Effector CD8-positive, alpha-beta T cell (primary cell): ENCODE results near the gene RBM12.

Experiments
- DNase-seq: peaks from one replicate; lab custom pipeline; 2025; lab: John Stamatoyannopoulos, UW

Gene RBM12

DNA sequence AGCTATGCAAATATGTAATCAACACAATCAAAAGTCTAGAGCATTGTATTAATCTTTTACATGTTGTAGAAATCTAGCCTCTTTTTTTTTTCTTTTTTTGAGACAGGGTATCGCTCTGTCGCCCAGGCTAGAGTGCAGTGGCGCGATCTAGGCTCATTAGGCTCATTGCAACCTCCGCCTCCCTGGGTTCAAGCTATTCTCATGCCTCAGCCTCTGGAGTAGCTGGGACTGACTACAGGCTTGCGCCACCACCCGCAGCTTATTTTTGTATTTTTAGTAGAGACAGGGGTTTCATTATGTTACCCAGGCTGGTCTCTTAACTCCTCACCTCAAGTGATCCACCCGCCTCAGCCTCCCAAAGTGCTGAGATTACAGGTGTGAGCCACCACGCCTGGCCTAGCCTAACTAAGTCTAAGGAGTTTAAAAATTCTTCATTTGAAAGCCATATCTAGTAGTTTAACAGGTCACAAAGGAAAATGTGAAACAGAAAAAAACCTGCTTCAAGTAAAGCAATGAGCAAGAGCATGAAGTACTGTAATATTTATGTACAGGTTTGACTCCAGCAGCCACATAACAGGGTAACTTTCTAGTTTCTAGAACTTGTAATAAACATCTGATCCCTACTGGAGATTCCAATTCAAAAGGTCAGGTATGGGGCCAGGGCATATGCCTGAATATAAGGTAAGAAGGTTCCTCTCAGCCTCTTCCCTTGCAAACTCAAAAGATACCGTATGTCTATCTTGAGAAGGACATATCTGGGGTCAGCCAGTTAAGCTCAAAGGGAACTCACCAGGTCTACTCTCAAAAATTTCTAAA, 4.4 kb downstream of the RBM12 start:
- no peak for DNase-seq

DNA sequence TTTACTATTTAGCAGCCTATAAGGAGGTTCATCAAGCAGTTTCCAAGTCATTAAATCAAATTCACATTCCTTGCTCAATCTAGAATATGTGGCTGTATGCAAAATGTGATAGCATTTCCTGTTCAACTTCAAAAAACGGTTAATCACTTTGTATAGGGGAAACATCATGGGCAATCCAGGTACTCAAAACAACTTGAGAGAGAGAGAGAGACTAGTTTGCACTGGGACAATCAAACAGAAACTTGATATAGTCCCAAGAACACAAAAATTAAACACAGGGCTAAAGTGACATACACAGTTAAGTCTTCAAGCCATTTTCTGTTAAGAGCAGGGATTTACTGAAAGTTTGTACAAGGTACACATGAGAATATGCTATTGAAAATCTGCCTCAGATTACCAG, 7.4 kb downstream of the RBM12 start:
- DNase-seq, result no peak

GRCh38 chr20:35654415-35654814, 10.3 kb downstream of the RBM12 start:
- DNase-seq, result no peak

GRCh38 chr20:35653893-35654292, 10.8 kb downstream of the RBM12 start:
- DNase-seq, result no peak

DNA sequence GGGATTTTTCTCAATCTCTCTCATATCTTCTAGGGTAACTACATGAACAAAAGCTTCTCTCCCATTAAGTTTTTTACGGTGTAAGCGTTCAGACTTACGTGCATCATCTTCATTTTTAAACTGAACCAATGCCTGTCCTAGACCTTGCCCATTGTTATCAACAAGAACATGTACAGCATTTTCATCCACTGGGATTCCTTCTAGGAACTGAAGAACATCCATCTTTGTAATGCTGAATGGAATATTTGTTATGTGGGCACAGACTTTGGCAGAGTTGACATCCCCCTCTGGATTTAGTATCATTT, 11.3 kb downstream of the RBM12 start:
- no peak for DNase-seq

- DNase-seq, result no peak
Measured at GRCh38 chr20:35652641-35653429, 11.9 kb downstream of the RBM12 start.

DNA sequence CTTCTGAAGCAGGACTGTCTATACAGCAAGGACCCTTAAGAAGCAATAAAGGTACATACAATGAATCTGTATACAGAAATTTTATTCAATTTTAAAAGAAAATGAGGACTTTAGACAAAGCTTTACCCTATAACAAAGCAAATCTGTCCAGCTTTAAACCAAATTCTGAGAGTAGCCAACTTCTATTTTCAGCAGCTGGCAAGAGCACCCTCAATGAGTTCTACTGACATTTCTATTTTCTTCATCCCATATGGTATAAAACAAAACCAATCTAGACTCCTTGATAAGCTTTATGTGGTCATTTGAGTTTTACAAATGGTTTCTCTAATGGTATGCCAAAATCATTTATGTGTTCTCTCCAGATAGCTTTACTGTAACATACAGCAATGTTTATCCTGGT, 12.7 kb downstream of the RBM12 start:
- DNase-seq, result no peak

- no peak for DNase-seq
Measured at GRCh38 chr20:35650632-35651031, 14.1 kb downstream of the RBM12 start.

GRCh38 chr20:35648836-35649235, 15.9 kb downstream of the RBM12 start:
- no peak for DNase-seq

DNA sequence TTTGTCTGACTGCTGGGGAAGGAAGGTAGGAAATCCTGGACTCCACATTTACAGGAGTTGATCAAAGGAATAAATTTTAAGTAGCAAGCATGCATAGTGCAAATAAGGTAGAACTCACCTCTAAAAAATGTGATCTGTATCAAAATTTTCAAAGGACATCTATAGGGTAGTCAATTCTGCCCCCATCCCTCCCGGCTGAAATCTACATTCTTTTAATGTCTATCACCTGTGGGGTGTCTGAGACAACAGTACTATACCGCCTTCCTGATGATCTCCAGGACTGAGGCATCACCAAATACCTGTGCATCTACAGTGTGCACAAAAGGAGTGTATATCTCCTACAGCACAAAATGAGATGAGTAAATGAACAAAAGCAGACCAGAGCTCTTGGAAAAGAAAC, 19.9 kb downstream of the RBM12 start:
- no peak for DNase-seq

GRCh38 chr20:35643045-35643444, 21.7 kb downstream of the RBM12 start:
- no peak for DNase-seq

DNA sequence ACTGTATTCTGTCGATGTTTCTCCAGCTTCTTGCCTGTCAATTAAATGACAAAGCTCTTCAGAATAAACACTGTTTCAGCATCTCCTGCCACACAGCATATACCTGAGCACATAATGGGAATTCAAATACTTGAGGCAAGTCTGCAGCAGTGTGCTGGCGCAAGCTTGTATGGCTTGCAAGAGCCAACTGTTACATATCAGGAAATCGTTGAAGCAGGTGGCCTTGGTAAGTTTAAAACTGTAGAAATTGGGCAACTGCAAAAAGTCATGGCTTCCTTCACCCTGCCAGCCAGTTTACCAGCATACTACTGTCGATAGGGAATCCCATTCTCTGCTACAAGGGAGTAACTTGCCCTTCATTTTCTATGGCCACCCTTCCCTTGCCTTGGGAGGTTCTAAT, 23.0 kb downstream of the RBM12 start:
- no peak for DNase-seq

DNA sequence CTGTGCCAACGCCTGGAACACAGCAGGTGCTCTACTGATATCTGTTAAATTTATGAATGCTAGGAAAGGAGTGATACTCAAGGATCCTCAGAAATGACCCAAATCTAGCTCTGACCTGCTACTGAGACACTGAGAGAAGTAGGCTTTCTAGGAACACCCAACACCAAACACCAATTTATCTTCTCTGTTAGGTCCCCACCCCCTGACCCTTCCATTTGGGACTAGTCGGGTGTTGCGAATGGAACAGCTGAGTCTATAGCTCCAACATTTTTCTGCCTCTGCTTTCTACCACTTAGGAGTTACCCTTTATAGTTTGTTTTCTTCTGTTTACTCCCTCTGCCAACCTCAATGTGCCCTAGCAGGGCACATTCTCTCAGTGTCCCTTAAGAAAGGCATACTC, 24.0 kb downstream of the RBM12 start:
- DNase-seq, result no peak

GRCh38 chr20:35638751-35639150, 25.9 kb downstream of the RBM12 start:
- DNase-seq, result no peak

DNA sequence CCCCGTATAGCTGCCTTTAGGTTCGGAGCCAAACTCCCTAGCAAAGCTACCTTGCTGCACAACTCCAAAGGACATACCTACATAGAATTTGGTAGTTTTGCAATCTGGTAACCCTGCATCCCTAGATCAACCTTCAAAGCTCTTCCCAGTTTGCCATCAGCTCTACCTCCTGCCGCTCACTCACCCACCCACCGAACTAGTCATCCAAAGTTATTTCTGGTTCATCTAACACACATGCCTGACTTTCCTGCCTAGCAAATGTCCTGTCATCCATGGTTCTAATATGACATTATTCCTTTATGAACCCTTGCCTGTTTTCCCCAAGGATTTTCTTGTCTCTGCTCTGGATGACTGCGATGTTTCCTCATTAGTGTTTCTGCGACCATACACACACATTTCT, 27.4 kb downstream of the RBM12 start:
- DNase-seq, result no peak

GRCh38 chr20:35636095-35636494, 28.6 kb downstream of the RBM12 start:
- no peak for DNase-seq

GRCh38 chr20:35635652-35636051, 29.0 kb downstream of the RBM12 start:
- no peak for DNase-seq

GRCh38 chr20:35632539-35633115, 32.1 kb downstream of the RBM12 start:
- DNase-seq, result no peak

DNA sequence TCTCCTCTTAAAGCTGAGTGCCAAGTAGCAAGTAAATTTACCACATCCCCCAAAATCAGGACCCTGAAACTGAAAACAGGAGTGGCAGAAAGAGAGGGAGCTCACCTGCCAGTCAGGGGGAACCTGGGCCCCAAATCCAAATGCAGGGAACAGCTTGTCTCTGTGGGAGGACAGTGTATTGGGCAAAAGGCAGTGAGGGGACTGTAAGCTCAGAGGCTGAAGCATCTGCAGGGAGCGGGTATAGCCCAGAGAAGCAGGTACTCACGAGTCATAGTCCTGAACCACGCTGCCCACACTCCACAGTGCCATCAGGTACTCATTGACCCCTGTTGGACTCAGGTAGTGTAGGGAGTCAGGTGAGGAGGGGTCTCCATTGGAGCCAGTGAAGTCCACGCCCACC, 34.1 kb downstream of the RBM12 start:
- no peak for DNase-seq

- no peak for DNase-seq
Measured at GRCh38 chr20:35629427-35630145, 35.1 kb downstream of the RBM12 start.

GRCh38 chr20:35627121-35627520, 37.6 kb downstream of the RBM12 start:
- DNase-seq, result no peak

DNA sequence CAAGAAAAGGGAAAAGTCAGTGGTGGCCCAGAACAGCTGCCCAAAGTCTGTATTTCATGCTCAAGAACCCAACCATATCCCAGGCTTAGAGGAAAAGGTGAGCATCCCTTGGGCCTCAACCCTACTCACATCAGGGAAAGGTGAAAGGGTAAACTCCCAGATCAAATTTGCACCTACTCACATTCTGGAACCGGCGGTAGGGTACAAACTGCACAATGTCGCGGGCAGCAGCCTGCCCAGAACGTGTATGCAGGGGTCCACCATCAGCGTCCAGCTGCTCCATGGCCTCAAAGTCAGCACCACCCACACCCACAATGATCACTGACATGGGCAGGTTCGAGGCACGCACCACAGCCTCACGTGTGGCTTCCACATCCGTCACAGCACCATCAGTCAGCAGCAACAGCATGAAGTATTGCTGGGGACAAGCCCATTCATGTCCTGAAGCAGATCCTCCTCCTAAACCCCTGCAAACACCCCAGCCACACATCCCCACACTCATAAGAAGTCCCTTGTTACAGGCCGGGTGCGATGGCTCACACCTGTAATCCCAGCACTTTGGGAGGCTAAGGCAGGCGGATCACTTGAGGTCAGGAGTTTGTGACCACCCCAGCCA, 38.2 kb downstream of the RBM12 start:
- no peak for DNase-seq
